Measurements from ENCODE around the gene IFT43.

The IFT43 gene

DNA sequence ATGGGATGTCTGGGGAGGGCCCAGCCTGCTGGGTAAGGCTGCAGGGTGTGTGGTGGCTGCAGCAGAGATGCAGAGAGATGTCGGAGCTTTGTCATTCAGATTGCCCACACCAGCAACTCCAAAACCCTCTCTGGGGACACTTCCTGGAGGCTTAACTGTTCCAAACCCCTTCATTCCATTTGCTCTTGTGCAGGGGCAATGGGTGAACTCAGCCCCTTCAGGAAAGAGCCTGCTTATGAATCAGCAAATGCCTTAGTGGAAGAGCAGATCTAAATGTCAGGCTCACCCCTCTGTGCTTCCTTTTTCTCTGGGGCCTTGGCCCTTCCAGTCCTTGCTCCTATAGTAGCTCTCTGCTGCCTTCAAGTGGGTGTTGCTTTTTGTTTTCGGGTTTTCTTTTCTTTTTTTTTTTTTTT is 129.5 kb downstream of the IFT43 start:
- DNase-seq = no peak

DNA sequence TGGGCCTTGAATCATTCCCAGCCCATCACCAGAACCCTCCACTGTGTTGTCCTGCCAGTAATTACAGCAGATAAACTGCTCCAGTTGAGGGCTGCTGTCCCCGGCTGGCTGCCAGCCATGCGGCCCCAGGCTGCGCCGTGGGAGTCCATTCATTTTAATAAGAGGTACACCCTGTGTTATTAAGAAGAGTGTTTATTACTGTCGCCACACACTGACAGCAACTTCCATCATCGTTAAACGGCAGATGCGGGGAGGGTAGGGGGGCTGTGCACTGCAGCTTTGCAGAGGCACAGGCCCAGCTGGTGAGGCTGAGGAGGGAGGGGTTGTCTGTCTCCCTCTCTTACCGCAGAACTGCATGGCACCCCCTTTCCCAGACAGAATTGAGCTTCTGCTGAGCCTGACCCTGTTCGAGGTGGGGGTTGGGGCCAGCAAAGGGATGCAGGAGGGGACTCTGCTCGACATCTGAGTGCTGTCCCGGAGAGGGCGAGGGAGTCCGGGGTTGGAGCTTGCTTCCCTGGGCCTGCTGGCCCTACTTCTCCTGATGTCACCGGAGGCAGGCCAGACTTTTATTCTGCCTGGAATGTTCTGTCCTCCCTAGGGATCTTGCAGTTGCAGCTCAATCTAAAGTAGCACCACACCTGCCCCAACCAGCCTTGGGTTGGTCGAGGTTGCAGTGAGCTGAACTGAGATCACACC is 132.4 kb downstream of the IFT43 start:
- no peak for DNase-seq

DNA sequence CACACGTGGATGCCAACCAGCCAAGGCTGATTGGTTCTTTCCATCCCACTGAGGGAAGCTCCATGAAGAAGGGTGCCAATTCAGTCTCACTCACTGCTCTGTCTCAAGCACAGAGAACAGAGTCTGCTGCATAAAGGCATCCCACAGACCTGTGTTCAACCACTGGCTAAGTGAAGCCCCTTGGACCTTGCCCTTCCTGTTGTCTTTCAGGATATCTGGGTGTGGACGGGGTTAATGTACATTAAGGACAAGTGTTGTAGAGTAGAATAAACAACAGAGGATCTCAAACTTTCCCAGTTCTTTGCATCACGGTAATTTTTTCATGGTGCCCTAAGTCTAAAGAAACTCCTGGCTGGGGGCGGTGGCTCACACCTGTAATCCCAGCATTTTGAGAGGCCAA is 133.0 kb downstream of the IFT43 start:
- DNase-seq = no peak

DNA sequence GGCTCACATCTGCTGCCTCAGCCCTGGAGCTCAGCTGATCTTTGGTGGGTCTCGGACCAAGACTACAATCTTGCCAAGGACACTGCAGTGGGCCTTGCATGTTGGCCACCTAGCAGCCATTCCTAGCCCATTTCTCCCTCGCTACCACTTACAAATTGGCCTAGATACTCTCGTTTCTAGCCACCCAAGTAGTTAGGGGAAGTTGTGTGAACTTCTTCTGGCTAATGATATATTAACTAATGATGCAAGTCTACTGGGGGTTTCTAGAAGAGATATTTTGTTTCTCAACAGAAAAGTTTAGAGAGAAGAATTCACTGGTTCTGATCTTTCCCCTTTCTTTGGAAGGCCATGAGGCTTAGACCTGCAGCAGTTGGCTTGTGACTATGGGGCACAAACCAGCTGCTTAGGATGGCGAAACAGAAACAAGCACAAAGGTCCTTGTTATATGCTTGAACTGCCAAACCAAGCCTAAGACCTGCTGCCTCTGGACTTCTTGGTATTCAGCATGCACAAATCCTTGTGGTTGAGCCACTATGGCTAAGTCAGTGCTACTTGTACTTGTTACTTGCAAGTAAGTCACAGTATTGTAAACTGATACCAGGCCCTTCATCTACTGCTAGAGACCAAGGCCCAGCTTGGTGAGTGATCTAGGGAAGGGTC is 135.7 kb downstream of the IFT43 start:
- no peak for DNase-seq

DNA sequence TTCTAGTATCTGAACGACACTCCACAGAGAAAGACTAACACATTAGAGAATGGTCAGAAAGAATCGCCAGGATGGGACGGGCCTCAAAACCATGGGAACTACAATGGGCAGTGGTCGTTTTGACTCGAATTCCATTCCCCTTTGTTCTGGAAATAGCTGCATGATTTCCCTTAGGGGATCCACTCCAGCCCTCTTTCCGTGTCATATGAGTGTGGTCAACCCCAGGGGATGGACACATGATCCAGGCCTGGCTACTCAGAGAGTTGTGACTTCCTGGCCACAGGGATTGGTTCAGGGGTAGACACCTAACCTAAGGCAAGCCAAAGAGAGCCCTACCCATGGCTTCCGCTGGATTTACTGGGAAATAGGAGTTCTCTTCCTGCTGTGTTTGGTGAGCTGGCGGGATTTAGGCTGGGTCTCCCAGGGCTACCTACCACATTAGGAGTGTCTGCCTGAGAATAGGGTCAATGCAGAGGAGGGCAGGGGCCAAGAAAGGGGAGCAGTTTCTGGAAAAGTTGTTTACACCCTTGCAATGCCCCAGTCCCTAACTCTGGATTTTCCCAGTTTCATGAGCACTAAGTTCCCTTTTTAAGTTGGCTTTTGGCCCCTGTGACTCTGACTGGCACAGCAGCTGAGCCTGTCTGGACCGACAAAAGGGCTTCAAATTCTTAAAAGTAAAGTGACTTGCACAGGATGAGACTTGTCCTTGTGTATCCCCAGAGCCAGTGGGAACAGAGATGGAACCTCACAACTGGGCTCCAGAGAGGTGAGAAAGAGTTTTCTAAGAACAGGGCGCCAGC is 138.1 kb downstream of the IFT43 start:
- DNase-seq = no peak

DNA sequence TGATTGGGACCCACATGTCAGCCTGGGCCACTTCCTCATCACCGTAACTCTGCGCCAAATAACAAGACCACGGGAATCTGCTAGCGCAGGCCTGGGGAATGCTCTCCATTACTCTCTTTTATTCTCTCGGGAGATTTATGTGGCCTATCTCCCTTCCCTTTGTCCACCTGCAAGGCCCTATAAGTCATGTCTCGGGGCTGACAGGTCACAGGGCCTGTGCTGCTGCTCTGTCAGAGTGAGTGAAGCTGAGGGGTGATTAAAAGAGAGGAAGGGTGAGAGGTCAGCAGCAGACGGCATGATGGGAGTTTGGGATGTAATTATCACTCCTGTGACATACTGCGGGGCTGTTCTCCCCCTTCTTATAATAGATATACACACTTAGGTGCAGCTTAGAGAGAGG is 139.9 kb downstream of the IFT43 start:
- DNase-seq = no peak

DNA sequence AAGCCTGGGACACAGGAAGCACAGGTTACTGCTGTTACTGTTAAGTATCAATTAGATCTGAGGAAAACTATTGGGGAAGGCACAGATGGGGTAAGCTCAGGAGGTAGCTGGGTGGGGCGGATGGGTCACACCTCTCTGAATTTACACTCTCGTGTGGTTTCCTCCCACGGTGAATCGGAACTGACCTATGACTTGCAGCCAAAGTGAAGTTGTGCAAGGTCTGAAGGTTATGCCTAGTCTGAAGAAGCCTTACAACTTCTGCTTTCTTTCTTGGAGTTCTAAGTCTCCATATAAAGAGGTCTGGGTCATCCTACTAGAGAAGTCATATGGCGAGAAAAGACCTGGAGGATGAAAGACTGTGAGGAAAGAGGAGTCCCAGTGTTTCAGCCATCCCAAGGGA is 140.5 kb downstream of the IFT43 start:
- no peak for DNase-seq

DNA sequence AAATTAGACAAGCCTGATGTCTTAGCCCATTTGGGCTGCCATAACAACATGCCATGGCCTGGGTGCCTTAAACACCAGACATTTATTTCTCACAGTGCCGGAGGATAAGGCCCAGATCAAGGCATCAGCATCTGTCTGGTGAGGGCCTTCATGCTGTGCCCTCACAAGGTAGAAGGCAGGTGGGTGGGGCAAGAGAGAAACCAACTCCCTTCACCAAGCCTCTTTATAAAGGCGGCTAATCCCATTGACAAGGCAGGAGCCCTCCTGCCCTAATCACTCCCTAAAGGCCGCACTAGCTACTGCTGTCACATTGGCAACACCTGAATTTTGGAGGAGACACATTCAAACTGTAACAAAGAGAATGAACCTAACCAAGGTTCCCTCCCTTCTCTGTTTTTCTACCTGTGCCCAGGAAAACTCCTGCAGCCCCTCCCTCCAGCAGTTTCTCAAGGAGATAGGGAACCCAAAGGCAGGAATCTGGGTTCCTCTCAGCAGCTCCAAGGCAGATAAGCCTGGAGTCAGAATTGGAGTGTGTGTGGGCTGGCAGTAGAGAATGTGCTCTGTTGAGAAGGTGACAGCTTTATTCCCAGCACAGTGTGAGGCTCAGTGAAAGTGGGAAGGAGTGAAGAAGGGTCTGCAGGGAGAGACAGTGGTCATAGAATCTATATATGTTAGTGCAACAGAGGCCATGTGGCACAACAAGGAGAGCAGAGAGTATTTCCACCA is 144.5 kb downstream of the IFT43 start:
- DNase-seq = no peak

DNA sequence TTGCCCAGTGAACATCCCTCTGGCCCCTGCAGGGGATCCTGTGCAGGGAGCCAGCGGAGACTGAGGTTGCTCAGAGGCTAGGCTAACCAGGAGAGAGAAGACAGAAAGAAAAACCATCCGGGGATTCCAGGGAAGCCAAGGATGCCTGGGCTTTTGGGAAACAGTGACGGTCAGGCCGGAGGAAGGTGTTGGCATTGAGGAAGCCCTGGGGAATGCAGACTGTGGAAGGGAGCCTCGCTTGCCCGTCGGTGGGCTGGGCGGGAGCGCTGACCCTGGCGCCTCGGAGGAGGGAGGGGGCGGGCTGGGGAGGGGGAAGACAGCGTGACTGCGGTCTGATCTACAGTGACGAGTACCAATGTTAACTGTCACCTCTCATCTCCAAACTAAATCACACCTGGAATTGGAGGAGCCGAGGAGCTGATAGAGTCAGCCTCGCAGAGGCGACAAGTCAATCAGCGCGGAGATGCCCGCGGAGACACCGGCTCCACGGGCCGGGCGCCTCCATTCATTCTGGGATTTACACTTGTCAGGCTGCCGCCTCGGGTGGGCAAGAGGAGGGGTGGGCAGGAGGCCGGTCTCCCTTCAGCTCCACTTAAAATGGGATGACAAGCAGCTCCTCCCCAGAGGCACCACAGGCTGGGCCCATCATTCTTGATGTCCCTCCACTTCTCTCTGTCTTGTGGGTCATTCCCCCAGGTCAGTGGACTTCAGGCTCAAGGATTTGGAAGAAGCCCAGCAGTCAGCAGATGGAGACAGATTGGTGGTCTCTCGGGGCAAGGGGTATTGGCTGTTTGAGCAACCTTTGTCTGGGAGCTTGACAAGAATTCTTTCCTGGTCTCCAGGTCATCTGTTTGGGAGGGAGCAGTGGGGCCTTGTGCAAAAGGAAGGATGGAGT is 145.8 kb downstream of the IFT43 start:
- DNase-seq = no peak

DNA sequence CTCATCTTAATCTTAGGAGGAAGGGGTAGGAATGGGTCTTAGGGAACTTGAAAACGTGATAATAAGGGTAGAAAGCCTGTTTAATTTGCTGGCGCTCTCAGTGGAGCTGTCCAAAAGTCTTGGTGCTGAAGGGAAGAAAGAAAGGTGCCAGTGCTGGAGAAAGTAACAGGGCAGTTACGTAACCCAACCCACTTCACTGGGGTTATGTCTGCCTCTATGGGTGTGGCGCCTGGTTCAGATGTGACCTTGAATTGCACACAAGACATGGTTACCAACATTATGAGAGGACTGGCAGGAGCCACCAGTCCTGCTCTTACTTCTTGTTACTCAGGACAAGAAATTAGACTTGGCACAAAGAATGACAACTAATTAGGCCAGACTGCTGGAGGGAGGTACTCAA is 147.5 kb downstream of the IFT43 start:
- no peak for DNase-seq
